AG20443 (cell line): ENCODE measurements around the gene USP2.

Experiments
- DNase-seq: peaks from one replicate; pipeline ENCODE4 v3.0.0; 2012; ENCODE audit warnings: low spot score, mixed read lengths

The USP2 gene

GRCh38 chr11:119381181-119381988 is at the start of gene USP2:
Gene USP2 (minus strand): TSS chr11:119381690. CDS start chr11:119373480, 8,210 bp downstream.
- peak; percentile 97 for DNase-seq

GRCh38 chr11:119427279-119427678 is 45.8 kb upstream of the USP2 start:
- peak; percentile 49 for DNase-seq

- no peak for DNase-seq
Measured at GRCh38 chr11:119426142-119426541, 44.7 kb upstream of the USP2 start.

- DNase-seq: no peak
Measured at GRCh38 chr11:119424775-119425174, 43.3 kb upstream of the USP2 start.

GRCh38 chr11:119424276-119424675 is 42.8 kb upstream of the USP2 start:
- DNase-seq: no peak

GRCh38 chr11:119423509-119424254 is 42.2 kb upstream of the USP2 start:
- DNase-seq: peak; percentile 2

- DNase-seq: peak; percentile 89
Measured at GRCh38 chr11:119422809-119423508, 41.5 kb upstream of the USP2 start, which contains the start of gene THY1. Gene THY1 (minus strand): TSS chr11:119423172. CDS start chr11:119420905, 2,267 bp downstream.

- DNase-seq: peak; percentile 61
Measured at GRCh38 chr11:119421941-119422808, 40.7 kb upstream of the USP2 start.

GRCh38 chr11:119421351-119421750 is 39.9 kb upstream of the USP2 start:
- no peak for DNase-seq

GRCh38 chr11:119420631-119421030 is 39.1 kb upstream of the USP2 start:
- DNase-seq: no peak

GRCh38 chr11:119419834-119420492 is 38.5 kb upstream of the USP2 start:
- peak; percentile 3 for DNase-seq

- DNase-seq: no peak
Measured at GRCh38 chr11:119419246-119419645, 37.8 kb upstream of the USP2 start.

GRCh38 chr11:119418759-119419158 is 37.3 kb upstream of the USP2 start:
- no peak for DNase-seq

GRCh38 chr11:119417726-119418540 is 36.4 kb upstream of the USP2 start:
- peak; percentile 95 for DNase-seq

GRCh38 chr11:119416606-119417580 is 35.4 kb upstream of the USP2 start:
- peak; percentile 80 for DNase-seq

- DNase-seq: no peak
Measured at GRCh38 chr11:119415966-119416365, 34.5 kb upstream of the USP2 start.

GRCh38 chr11:119415517-119415916 is 34.0 kb upstream of the USP2 start:
- DNase-seq: no peak

GRCh38 chr11:119414734-119415133 is 33.2 kb upstream of the USP2 start:
- no peak for DNase-seq

GRCh38 chr11:119414321-119414720 is 32.8 kb upstream of the USP2 start:
- no peak for DNase-seq
